SK-N-SH treated with all-trans-retinoic acid at 6 μM for 48 hours (cell line): Measurements from ENCODE around the gene TEX55.

Source experiments
- CREB5 ChIP-seq: fragments of 250-450 bp; sonication (Bioruptor Pico); IDR thresholded peaks from 2 replicates; pipeline ENCODE4 v1.5.1; 2020; ENCODE audit warnings: low read depth, mild to moderate bottlenecking, moderate library complexity
- CSRNP3 ChIP-seq: fragments of 250-450 bp; sonication (Bioruptor Pico); IDR thresholded peaks from 2 replicates; pipeline ENCODE4 v1.5.1; 2021; ENCODE audit warnings: mild to moderate bottlenecking, moderate library complexity
- GLIS3 ChIP-seq: fragments of 250-450 bp; sonication (Bioruptor Pico); IDR thresholded peaks from 2 replicates; pipeline ENCODE4 v1.5.0; 2020; ENCODE audit warnings: mild to moderate bottlenecking, moderate library complexity
- ISL1 ChIP-seq: fragments of 250-450 bp; sonication (Bioruptor Pico); IDR thresholded peaks from 2 replicates; pipeline ENCODE4 v2.1.2; 2022; ENCODE audit warnings: mild to moderate bottlenecking, moderate library complexity
- PATZ1 ChIP-seq: fragments of 250-450 bp; sonication (Bioruptor Pico); IDR thresholded peaks from 2 replicates; pipeline ENCODE4 v1.8.0; 2020; ENCODE audit warnings: mild to moderate bottlenecking, moderate library complexity, borderline replicate concordance
- POU6F1 ChIP-seq: fragments of 250-450 bp; sonication (Bioruptor Pico); IDR thresholded peaks from 2 replicates; pipeline ENCODE4 v1.8.0; 2021; ENCODE audit warnings: low read depth, mild to moderate bottlenecking, moderate library complexity, borderline replicate concordance
- TOX ChIP-seq: fragments of 250-450 bp; sonication (Bioruptor Pico); IDR thresholded peaks from 2 replicates; pipeline ENCODE4 v1.8.0; 2021; ENCODE audit warnings: mild to moderate bottlenecking, moderate library complexity, borderline replicate concordance
- ZFP3 ChIP-seq: fragments of 250-450 bp; sonication (Bioruptor Pico); IDR thresholded peaks from 2 replicates; pipeline ENCODE4 v1.5.0; 2020; ENCODE audit warnings: mild to moderate bottlenecking, moderate library complexity
- ZFP30 ChIP-seq: fragments of 450-650 bp; formaldehyde crosslinking; IDR thresholded peaks from 2 replicates; pipeline ENCODE4 v1.5.0; 2022; ENCODE audit warnings: mild to moderate bottlenecking, moderate library complexity

GRCh38 chr3:119125742-119126504 lies 20.0 kb upstream of the TEX55 start:
- TF ChIP-seq ZFP3 (CRISPR knock-in tag) (no peak), TOX (CRISPR knock-in tag) (no peak), ISL1 (CRISPR knock-in tag) (no peak), GLIS3 (CRISPR knock-in tag) (no peak), CREB5 (CRISPR knock-in tag) (no peak), PATZ1 (CRISPR knock-in tag) (no peak), ZFP30 (CRISPR knock-in tag) (no peak), POU6F1 (no peak), CSRNP3 (no peak)
